Kidney epithelial cell (primary cell): ENCODE measurements around the gene PRTG. TPM values are rescaled to one million over a fixed set of nuclear protein-coding genes. Genes with fewer than 3 reads are reported as not detected.

Experiments
- DNase-seq: peaks from one replicate; pipeline ENCODE4 v3.0.0-alpha.2; 2010; ENCODE audit warnings: low read depth
- H3K27me3 ChIP-seq: 2 replicates; pipeline ENCODE4 v1.6.0; 2011; ENCODE audit warnings: low read length; ENCODE audit not compliant: control insufficient read depth, insufficient read depth
- H3K36me3 ChIP-seq: 2 replicates; pipeline ENCODE4 v1.5.1; 2011; ENCODE audit warnings: low read length; ENCODE audit not compliant: control insufficient read depth, insufficient read depth
- H3K4me3 ChIP-seq: 2 replicates; pipeline ENCODE4 v1.5.1; 2011; ENCODE audit warnings: low read depth, mild to moderate bottlenecking, control low read depth, low read length
- total RNA-seq: library from RNA; depleted of rRNA; stranded (reverse); fragments of >200 nt; gene quantifications from 2 replicates; pipeline ENCODE4 v1.2.3, GENCODE V29; 2015
- TF ChIP-seq, protein P1 (sequence below): IDR thresholded peaks from 2 replicates; pipeline ENCODE4 v1.5.1; 2011; ENCODE audit warnings: mild to moderate bottlenecking, moderate library complexity, low read length, control low read depth, inconsistent platforms; ENCODE audit not compliant: insufficient read depth, poor library complexity, severe bottlenecking

The PRTG gene
- total RNA-seq, 1 donor from 2014 or later, result 9.4 TPM

- H3K27me3 ChIP-seq, result no peaks in the 10 kb centered on the region
- TF ChIP-seq, protein P1, sequence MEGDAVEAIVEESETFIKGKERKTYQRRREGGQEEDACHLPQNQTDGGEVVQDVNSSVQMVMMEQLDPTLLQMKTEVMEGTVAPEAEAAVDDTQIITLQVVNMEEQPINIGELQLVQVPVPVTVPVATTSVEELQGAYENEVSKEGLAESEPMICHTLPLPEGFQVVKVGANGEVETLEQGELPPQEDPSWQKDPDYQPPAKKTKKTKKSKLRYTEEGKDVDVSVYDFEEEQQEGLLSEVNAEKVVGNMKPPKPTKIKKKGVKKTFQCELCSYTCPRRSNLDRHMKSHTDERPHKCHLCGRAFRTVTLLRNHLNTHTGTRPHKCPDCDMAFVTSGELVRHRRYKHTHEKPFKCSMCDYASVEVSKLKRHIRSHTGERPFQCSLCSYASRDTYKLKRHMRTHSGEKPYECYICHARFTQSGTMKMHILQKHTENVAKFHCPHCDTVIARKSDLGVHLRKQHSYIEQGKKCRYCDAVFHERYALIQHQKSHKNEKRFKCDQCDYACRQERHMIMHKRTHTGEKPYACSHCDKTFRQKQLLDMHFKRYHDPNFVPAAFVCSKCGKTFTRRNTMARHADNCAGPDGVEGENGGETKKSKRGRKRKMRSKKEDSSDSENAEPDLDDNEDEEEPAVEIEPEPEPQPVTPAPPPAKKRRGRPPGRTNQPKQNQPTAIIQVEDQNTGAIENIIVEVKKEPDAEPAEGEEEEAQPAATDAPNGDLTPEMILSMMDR, result no peak
- H3K4me3 ChIP-seq, result no peak overlapping the region
- H3K36me3 ChIP-seq, result no peaks in the 10 kb centered on the region
- DNase-seq, result no peak
Measured at GRCh38 chr15:55784286-55784685, 41.3 kb upstream of the PRTG start.

GRCh38 chr15:55782901-55783300 lies 39.9 kb upstream of the PRTG start:
- no peak for DNase-seq
- Histone ChIP-seq H3K27me3 (no peaks in the 10 kb centered on the region), H3K4me3 (no peak overlapping the region), H3K36me3 (no peaks in the 10 kb centered on the region)
- TF ChIP-seq, protein P1, result no peak

GRCh38 chr15:55780292-55780691 lies 37.3 kb upstream of the PRTG start:
- TF ChIP-seq, protein P1, result no peak
- Histone ChIP-seq H3K4me3 (no peak overlapping the region), H3K27me3 (no peaks in the 10 kb centered on the region), H3K36me3 (no peaks in the 10 kb centered on the region)
- no peak for DNase-seq

DNA sequence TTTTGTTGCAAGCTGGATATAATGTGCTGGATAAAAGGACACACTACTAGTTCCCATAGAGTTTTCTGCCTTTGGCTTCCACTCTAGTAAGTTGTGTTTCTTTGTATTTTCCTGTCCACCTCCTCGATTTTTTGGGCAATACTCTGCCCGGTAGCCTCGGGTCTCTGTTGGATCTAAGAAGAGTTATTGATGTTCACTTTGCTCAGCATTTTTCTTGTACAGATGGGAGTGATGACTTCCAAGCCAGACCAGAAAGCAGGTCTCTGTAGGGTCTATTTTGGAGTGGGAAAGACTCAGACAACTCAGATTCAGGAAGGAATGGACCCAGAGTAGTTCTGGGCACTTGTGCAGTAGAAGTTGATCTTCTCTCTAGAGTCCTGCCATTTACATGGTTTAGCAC lies 36.0 kb upstream of the PRTG start:
- no peak for DNase-seq
- TF ChIP-seq, protein P1, result no peak
- H3K4me3 ChIP-seq, result no peak overlapping the region
- H3K27me3 ChIP-seq, result no peaks in the 10 kb centered on the region
- no peaks in the 10 kb centered on the region for H3K36me3 ChIP-seq

DNA sequence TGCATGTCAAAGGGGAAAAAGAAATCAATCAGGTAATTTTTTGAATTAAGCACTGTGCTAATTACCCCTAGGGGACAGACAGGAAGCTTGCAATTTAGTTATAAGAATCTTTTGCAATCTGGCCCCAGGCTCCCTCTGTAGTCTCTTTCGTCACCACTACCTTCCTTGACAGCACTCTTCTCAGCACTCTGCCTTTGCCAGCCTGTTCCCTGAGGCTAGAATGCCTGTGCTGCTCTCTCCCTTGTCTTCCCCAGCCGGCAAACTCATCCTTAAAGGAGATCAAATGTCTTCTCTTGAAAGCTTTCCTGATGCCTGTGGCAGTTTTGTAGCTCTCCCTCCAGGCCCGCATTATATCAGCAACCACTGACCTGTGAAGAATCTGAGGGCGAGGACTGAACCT lies 32.4 kb upstream of the PRTG start:
- no peak for DNase-seq
- Histone ChIP-seq H3K4me3 (no peak overlapping the region), H3K36me3 (no peaks in the 10 kb centered on the region), H3K27me3 (no peaks in the 10 kb centered on the region)
- TF ChIP-seq, protein P1, result no peak

GRCh38 chr15:55774113-55774970 lies 31.4 kb upstream of the PRTG start:
- TF ChIP-seq, protein P1, result peak; percentile 63
- Histone ChIP-seq H3K4me3 (no peak overlapping the region), H3K36me3 (no peaks in the 10 kb centered on the region), H3K27me3 (no peaks in the 10 kb centered on the region)
- no peak for DNase-seq
